HS-27A (cell line): ENCODE data around the gene WDR82.
A peak's percentile ranks its signal among the peaks of the same experiment; 100 is the strongest.

Experiments
- DNase-seq: peaks from one replicate; pipeline ENCODE4 v3.0.0-alpha.2; 2012; ENCODE audit warnings: low read depth, missing footprints

The WDR82 gene

DNA sequence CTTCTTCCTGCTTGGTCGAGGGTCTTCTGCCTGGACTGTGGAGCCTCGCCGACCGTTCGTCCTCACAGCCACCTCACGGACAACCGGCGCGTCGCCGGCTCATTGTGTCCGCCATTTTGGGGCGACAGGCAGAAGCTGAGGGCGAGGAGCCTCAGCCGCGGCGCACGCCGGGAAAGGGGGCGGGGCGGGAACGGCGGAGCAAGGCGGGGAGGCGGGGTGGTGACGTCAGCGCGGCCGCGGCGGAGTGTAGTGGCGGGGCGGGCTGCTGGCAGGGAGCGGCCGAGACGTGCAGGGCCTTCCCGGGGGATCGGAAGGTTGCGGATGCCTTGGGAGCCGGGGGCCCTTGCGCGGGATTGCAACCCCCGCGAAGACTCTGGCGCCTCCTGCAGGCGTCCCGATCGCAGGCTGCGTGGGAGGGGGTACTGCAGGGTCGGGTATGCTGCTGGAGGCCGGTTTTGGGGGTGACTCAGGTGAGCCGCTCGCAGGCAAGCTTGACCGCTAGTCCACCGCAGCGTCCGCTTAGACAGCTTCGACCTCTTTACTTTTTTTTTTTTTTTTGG lies at the start of gene WDR82:
TSS of gene WDR82 (minus strand) at position 140 of the 560 bp plus-strand sequence. CDS start 288 bp downstream, outside the sequence.
- peak; percentile 73 for DNase-seq

DNA sequence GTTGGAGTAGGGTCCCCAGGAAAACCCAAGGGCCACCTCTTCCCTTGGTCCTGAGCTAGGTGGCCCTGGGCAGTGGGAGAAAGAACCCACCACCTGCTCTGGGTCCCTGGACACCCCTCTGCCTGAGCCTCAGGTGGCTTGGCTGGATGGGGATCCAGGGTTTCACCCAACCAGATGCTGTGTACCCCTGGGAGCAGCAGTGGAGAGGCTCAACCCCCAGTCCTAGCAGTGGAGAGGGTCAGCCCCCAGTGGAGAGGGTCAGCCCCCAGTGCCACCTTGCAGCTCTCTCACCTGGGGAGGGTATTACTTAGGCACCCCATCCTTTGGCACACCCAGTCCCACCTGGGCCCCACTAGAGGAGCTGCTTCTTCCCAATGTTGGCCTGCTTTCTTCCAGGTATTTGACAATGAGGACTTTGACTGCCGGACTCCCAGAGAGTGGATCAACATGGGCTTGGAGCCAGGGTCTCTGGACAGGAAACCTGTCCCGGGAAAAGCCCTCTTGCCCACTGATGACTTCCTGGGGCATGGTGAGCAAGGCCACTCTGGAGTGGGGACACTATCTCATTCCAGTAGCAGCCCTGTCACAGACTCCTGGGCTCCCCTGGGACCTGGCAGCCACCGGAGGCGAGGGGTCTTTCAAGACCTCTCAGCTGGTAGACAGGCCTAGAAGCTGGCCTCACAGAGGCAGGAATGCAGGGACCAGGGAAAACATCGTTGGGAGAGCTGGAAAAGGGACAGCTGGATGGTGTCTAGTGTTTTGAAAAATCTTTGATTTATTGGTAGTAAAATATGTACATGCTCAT lies 49.2 kb upstream of the WDR82 start:
- DNase-seq, result no peak

- DNase-seq, result no peak
These were observed 48.5 kb upstream of the WDR82 start for GRCh38 chr3:52326976-52327375.

DNA sequence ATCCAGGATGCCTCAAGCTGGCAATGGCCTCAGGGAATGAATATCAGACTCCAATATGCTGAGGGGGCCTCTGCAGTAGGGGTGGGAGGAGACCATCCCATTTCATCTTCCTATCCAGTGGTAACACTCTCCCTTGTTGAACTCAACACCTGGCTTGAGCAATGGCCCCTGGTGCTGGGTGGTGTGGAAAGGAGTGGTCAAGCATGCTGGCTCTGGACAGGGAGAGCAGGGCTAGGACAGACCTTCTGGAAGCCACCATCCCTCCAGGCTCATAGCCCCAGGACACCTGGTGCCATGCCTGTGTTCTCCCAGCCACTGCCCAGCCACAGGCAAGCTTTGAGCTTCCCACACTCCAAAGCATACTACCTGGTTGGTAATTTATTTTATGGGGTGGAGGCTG lies 47.2 kb upstream of the WDR82 start:
- DNase-seq, result no peak

DNA sequence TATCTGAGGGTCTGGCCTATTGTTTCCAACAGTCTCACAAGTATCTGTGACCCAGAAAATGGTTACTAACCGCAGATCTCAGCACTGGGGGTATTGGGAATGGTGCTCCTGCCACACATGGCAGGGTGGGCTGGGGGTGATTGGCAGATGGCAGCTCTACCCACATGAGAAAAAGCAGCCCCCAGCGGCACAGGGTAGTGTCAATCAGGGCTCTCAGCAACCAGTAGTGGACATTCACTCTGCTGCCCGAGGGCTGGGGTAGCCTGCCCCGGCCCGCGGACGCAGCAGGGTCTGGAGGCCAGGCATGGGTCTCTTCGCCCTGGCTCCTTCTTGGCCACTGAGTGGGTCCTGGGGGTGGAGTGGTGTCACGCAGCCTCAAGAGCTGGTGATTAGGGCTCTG lies 46.2 kb upstream of the WDR82 start:
- DNase-seq, result no peak

DNA sequence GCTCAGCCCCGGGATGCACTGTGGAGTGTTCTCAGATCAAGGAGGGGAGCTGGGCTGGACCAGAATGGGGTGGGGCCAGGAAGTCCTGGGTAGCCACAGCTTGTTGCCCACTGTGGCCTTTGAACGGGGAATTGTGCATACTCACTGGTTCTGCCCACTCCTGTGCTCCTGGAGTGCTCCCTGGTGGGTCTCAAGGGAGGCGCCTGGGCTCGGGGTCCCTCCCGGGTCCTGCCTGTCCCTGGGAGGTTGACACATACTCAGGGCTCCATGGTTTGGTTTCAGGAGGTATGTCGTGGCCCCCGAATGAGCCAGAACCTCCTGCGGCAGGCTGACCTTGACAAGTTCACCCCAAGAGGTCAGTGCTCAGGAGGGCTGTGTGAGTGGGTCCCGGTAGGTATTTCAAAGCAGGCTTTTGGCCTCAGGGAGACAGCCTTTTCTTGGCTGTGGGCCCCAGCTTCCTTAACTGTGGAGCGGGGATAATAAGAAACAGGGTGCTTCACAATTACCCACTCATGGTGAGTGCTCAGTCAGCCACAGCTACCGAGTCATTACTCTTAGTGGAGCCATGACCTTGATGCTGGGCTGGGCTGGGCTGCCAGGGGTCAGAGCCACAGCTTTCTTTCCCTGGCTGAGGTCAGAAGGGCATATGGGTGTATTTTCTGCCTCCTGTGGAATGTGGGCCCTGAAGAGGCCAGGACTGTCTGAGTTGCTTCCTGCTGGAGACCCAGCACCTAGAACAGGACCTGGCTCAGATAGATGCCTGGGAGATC lies 45.3 kb upstream of the WDR82 start:
- no peak for DNase-seq

DNA sequence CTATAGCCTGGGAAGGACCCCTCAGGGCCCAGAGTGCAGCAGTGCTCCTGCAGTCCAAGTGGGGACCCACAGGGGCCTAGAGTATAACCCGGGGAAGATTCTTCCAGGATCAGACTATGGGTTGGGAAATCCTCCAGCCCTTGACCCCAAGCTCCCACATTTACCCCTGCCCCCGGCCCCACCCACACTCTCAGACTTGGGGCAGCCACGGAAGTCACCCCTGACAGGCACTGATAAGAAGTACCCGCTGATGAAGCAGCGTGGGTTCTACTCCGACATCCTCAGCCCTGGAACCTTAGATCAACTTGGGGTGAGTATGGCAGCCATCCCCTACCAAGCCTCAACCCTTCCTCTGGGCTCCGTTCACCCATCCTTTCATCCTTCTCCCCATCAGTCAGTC lies 44.0 kb upstream of the WDR82 start:
- no peak for DNase-seq

GRCh38 chr3:52321481-52321880 lies 43.0 kb upstream of the WDR82 start:
- no peak for DNase-seq

- no peak for DNase-seq
These were observed 41.6 kb upstream of the WDR82 start for GRCh38 chr3:52319921-52320595.

DNA sequence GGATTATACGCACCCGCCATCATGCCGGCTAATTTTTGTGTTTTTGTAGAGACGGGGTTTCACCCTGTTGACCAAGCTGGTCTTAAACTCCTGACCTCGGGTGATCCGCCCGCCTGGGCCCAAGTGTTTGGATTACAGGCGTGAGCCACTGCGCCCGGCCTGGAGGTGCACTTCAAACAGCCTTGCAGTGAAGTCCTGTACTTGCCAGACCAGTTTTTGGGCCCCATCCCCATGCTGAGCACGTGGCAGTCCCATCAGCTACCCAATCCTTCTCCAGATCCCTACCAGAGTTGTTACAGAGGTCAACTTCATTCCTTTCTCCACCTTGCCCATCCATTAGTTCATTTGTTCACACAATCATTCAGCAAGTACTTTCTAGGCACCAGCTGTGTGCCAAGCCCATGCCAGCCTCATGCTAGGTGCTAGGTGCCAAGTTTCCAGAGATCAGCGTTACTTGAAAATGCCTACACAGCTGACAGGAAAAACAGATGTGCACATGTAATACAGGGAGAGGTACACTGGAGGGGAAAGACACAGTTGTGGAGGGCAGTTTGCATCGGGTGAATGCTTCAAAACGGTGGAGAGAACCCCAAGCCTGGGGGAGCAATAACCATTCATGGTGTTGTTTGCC lies 39.9 kb upstream of the WDR82 start:
- DNase-seq, result no peak

DNA sequence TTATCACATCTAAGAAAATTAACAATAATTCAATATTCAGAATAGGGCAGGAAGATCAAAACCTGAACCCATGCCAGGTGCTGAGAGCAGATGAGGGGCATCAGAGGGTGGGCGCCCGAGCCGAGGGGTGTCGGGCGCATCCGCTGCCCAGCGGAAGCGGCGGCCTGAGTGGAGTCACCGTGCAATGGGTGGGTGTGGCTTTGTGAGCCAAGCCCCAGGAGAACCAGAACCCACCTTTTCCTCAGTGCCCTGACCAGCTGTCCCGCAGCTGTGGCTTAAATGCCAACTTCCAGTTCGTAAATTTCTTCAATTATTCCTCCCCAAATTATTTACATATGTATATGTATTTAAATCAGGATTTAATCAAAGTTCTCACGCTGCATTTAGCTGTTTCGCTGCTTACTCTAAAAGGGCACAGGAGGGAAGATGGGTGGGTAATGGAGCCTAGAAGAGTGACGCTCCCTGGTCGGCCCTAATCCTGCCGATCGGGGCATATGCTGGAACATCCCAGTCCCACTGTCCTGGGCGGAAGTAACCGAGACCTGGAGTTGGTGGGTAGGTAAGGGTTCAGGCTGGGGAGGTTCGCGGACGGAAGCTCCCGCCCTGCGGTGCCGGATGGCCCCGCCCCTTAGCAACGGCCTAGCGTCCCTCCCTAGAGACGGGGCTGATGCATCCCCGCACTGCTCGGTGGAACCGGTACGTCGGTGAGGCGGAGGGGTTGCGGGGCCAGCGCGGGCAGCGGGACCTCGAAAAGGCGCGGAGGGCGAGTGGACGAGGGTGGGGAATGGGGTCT lies 39.0 kb upstream of the WDR82 start:
- DNase-seq, result no peak

- no peak for DNase-seq
These were observed 37.7 kb upstream of the WDR82 start, which contains the start of gene DNAH1 for GRCh38 chr3:52315977-52316764. Gene DNAH1 (plus strand): TSS chr3:52316319. CDS start chr3:52322443, 6,124 bp downstream.

GRCh38 chr3:52315006-52315405 lies 36.6 kb upstream of the WDR82 start:
- no peak for DNase-seq

GRCh38 chr3:52314489-52314888 lies 36.0 kb upstream of the WDR82 start:
- DNase-seq, result no peak

DNA sequence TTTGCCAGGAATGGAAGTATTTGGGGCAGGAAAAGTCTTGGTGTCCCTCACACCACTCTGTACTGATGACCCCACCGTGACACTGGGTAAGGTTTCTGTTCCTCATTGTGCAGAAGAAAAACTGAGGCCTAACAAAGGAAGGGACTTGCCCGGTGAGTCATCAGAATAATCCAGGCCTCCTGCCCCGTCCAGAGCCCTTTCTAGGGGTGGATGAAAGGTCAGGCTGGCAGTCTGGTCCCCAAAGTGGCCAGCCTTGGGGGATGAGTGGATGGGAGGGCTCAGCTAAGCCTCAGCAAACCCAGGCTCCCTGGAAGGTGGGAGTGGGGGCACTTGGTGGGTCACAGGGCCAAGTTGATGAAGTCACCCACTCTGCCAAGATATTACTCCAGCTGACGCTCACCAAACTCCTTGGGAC lies 35.3 kb upstream of the WDR82 start:
- no peak for DNase-seq

- no peak for DNase-seq
These were observed 34.8 kb upstream of the WDR82 start for GRCh38 chr3:52313188-52313773.

GRCh38 chr3:52311576-52312119 lies 33.2 kb upstream of the WDR82 start:
- no peak for DNase-seq

DNA sequence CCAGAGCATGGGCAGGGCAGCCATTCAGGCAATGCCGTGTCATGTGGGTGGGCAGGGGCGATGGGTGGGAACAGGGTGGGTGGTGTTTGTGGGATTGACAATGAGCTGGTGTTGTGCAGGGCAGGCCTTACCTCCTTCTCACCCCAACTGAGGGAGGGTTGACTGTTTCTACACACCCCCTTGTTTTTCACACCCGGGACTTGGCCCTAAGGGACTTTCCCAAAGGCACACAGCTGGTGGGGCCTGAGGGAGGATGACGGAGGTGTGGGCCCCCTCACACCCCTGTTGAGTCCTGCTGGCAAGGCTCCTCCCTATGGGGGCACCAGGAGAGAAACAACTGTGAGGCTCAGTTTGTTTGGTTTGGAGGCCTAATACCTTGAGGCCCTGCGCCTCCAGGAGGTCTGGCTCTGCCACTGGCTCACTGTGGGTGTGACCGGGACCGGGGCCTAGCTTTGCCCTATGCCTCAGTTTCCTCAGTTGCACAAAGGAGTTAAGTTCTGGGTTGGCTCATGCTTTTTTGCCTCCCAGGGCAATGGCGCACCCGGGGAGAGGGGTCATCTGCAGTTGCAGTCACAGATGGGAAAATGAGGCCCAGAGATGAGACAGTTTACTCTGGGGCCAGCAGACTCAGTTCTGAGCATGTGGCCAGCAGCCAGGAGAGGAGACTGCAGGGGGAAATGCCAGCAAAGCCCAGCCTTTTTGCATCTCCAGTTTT lies 32.6 kb upstream of the WDR82 start:
- DNase-seq, result no peak

DNA sequence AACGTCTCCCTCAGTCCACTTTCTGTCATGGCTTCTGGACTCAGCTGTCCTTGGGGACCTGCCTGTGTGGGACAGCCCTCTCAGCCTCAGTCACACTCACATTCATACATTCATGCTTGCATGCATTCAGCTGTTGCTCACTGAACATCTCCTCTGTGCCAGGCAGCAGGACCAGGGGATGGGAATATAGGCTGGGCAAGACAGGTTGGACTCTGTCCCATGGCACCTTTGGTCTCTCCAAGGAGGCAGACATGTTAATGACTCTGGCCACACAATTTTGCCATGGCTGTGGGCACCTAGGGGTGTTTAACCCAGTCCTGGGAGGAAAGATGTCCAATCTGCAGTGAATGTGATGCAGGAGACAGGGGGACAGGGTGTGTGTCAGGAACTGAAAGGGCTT lies 29.9 kb upstream of the WDR82 start:
- no peak for DNase-seq
